Measurements from ENCODE around the gene MOSMO.
"Not testable (repeated sequence)": the region's sequence is repeated elsewhere in the genome, so short reads cannot be mapped to it uniquely, and the experiment has no call there.

Gene MOSMO

DNA sequence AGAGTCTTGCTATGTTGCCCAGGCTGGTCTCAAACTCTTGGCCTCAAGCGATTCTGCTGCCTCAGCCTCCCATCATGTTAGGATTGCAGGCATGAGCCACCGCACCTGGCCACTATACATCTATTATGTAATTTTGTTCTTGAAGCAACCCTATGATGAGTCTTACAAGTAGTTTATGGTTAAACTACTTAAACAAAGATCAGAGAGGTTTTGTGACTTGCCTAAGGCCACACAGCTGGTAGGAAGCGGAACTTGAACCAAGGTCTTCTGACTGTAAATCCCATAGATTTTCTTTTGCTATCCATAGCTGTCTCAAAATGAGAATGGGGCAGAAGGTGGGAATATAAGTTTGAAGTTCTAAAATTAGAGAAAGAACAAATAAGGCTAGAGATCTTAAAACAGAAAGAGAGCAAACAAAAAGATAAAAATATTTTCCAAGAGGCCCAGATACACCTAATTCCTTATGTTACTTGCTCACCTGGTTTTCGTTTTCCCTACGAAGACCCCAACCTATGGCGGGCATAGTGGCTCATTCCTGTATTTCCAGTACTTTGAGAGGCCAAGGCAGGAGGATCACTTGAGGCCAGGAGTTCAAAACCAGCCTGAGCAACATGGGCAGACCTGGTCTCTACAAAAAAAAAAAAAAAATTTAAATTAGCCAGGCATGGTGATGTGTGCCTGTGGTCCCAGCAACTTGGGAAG, 116.8 kb downstream of the MOSMO start:
- H3K4me3 ChIP-seq: no peak overlapping the region
- H3K36me3 ChIP-seq (replicated peaks): no peaks in the 10 kb centered on the region
- no peaks in the 10 kb centered on the region for H3K9me3 ChIP-seq
- DNase-seq (ENCODE audit: low spot score in 2 of 2): no peak
- in situ Hi-C loops (cut with MboI; ENCODE audit: low sequenced_read_pairs): no loop called here
- H3K27me3 ChIP-seq (ENCODE audit: low read depth): peaks cover 9% of the 10 kb centered on the region
- H3K4me1 ChIP-seq: no peaks in the 10 kb centered on the region

DNA sequence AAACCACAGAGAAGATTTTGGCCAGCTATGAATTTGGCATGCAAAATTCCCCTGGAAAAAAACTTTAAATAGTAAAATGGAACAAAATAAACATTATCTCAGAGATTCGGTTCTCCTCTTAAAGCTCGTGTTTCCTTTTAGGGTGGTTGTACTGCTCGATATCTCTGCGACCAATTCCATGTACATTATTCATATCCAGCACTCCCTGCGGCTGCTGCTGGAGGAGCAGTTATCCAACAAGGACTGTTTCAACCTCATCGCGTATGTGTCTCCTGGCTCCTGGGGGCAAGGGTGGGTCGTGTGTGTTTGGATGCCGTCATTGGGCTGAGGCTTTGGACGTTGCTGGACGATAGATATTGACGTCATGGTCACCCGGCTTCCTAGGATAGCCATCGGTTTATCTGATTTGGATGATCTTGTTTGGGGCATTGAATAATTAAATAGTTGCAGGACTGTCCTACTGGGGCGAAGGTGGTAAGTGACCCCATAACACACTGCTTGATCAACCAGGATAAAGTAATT, 118.2 kb downstream of the MOSMO start:
- in situ Hi-C loops (cut with MboI; ENCODE audit: low sequenced_read_pairs): no loop called here
- no peak for DNase-seq (ENCODE audit: low spot score in 2 of 2)
- Histone ChIP-seq H3K27me3 (ENCODE audit: low read depth) (peaks cover 9% of the 10 kb centered on the region), H3K9me3 (no peaks in the 10 kb centered on the region), H3K4me3 (no peak overlapping the region), H3K36me3 (replicated peaks) (no peaks in the 10 kb centered on the region), H3K4me1 (no peaks in the 10 kb centered on the region)

DNA sequence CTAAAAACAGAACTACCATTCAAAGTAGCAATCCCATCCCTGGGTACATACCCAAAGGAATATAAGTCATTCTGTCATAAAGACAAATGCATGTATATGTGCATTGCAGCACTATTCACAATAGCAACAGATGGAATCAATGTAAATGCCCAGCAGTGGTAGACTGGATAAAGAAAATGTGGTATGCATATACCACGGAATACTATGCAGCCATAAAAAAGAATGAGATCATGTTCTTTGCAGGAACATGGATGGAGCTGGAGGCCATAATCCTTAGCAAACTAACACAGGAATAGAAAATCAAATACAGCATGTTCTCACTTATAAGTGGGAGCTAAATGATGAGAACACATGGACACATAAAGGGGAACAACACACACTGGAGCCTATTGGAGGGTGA, 120.6 kb downstream of the MOSMO start:
- H3K27me3 ChIP-seq (ENCODE audit: low read depth); H3K36me3 ChIP-seq (replicated peaks); in situ Hi-C loops (cut with MboI; ENCODE audit: low sequenced_read_pairs); H3K4me1 ChIP-seq; H3K4me3 ChIP-seq; H3K9me3 ChIP-seq; DNase-seq (ENCODE audit: low spot score in 2 of 2): not testable (repeated sequence)

DNA sequence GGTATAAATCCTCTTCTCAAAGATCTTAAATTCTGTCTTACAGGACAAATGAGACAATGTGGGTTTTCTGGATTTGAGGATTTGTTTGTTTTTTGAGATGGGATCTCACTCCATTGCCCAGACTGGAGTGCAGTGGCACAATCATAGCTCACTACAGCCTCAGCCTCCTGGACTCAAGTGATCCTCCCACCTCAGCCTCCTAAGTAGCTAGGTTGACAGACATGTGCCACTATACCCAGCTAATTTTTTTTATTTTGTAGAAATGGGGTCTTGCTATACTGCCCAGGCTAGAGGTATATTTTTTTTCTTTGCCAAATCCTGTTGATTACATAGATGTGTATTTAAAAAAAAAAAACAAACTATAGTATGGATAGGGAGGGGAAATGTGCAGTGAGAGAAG, 122.6 kb downstream of the MOSMO start:
- Histone ChIP-seq H3K4me3 (no peak overlapping the region), H3K36me3 (replicated peaks) (no peaks in the 10 kb centered on the region), H3K27me3 (ENCODE audit: low read depth) (peaks cover 13% of the 10 kb centered on the region), H3K9me3 (no peaks in the 10 kb centered on the region), H3K4me1 (no peaks in the 10 kb centered on the region)
- in situ Hi-C loops (cut with MboI; ENCODE audit: low sequenced_read_pairs): no loop called here
- DNase-seq (ENCODE audit: low spot score in 2 of 2): no peak

DNA sequence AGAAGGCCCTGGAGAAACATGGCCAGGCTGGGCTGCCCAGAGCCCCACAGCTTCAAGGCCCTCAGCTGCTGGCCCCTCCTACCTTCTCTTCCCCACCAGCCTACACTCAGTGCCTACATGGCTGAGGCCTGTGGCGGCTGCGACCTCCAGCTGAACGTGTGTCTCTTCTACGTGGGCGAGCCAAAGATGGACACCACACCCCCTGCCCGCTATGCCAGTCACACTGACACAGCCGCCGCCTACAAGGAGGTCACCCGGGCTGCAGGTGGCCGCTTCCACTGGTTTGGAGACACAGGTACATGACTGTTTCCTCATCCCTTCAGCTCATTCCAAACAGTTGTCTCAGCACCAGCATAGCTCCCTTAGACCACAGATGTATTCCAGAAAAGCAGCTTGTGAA, 124.9 kb downstream of the MOSMO start:
- no peak for DNase-seq (ENCODE audit: low spot score in 2 of 2)
- in situ Hi-C loops (cut with MboI; ENCODE audit: low sequenced_read_pairs): no loop called here
- Histone ChIP-seq H3K36me3 (replicated peaks) (no peaks in the 10 kb centered on the region), H3K9me3 (no peaks in the 10 kb centered on the region), H3K4me3 (no peak overlapping the region), H3K27me3 (ENCODE audit: low read depth) (peaks cover 11% of the 10 kb centered on the region), H3K4me1 (no peaks in the 10 kb centered on the region; the same call in 1 of the 2 replicates)

All from HAP-1 (cell line).